ENCODE measurements around the gene SH3BP5. TPM values are rescaled to one million over a fixed set of nuclear protein-coding genes. Genes with fewer than 3 reads are reported as not detected.
A peak's percentile ranks its signal among the peaks of the same experiment; 100 is the strongest.
"Not testable (repeated sequence)": the region's sequence is repeated elsewhere in the genome, so short reads cannot be mapped to it uniquely, and the experiment has no call there.

Gene SH3BP5, protein sequence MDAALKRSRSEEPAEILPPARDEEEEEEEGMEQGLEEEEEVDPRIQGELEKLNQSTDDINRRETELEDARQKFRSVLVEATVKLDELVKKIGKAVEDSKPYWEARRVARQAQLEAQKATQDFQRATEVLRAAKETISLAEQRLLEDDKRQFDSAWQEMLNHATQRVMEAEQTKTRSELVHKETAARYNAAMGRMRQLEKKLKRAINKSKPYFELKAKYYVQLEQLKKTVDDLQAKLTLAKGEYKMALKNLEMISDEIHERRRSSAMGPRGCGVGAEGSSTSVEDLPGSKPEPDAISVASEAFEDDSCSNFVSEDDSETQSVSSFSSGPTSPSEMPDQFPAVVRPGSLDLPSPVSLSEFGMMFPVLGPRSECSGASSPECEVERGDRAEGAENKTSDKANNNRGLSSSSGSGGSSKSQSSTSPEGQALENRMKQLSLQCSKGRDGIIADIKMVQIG
- polyA plus RNA-seq: 10 to 100 TPM in 1 of 2 donors, 1 to 10 TPM in 1; 8.6 to 13.6 TPM

DNA sequence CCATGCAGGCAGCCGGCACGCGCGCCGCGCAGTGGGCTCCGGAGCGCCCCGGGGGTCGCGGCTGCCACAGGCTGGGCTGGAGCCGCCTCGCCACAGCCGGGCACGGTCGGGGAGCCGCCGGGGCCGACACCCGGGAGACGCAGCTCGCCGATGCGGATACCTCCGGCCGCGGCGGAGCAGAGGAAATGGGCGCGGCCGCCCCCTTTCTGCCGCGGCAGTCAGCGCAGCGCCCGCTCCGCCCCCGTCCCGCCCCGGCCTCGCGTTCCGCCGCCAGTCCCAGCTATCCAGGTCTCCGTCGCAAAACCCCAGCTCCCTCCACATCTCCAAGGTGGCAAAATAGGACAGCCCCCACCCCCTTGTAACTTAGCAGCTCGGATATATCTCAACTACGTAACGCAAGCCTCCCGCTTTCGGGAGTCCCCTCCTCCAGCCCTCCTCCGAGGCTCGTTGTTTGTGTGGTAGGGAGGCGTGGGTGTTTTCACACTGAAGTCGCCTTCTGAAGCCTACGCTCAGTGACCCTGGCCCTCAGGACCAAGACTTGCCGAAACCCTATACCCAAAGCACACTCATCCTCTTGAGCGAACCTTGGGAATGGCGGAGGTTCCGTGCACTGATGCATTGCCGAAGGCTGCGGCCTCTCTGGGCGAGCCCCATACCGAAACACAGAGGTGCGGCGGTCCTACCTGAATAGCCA lies at the start of gene SH3BP5:
Gene SH3BP5, minus strand, starts transcription at position 182 of the 694 bp plus-strand sequence. Its CDS starts 178 bp downstream, at position 4.
- peak within 1 kb of the TSS; percentile 72 to 83 for H3K27ac ChIP-seq (ENCODE audit: low read depth in 2 of 2, low read length in 1 of 2)
- no peaks in the 10 kb centered on the region for H3K9me3 ChIP-seq (ENCODE audit: control insufficient read depth in 2 of 2, insufficient read depth in 1 of 2, low read depth in 1 of 2, low read length in 1 of 2)
- 13 to 14% methylated on average over 47 to 66 of the region's 66 CpGs for WGBS, 2 donors

DNA sequence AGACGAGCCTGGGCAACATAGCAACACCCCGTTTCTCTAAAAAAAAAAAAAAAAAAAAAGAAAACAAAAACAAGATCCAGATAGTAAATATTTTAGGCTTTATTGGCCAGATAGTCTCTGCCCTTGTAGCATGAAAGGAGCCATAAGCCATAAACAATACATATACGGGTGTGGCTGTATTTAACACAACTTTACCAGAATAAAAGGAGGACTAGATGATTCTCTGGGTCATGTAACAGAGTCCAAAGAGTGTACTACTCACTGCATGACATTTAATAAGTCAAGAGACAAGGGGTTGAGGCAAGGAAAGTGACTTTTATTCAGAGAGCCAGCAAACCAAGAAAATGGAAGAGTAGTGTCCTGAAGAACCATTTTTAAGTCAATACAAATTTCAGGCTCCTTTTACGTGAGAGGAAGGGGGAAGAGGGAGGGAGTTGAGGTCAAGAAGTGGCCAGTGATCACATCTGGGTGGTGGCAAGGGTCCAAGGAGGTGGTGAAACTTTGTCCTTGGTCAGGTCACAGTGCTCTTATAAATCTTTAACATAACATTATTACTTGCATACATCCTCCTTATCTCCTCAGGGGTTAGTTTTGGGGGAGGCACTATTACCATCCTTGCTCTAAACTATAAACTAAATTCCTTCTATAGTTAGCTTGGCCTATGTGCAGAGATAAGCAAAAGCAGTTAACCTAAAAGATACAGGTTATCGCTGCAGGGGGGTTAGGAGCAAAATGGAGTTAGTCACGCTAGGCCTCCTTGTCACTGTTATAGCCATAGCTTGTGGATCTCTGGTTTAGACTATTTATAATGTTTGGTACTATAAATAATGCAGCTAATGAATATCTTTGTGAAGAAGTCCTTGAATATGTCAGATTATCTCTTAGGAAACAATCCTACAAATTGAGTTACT lies 48.8 kb upstream of the SH3BP5 start:
- Histone ChIP-seq H3K9me3 (ENCODE audit: control insufficient read depth in 2 of 2, insufficient read depth in 1 of 2, low read depth in 1 of 2, low read length in 1 of 2) (peaks cover 0 to 2% of the 10 kb centered on the region in 2 donors), H3K27ac (ENCODE audit: low read depth in 2 of 2, low read length in 1 of 2) (no peak overlapping the region), H3K27me3 (ENCODE audit: control insufficient read depth in 1 of 2, insufficient read depth in 2 of 2, low read length in 2 of 2) (no peaks in the 10 kb centered on the region), H3K4me3 (ENCODE audit: low read depth in 1 of 2, low read length in 2 of 2) (no peak overlapping the region), H3K36me3 (ENCODE audit: control insufficient read depth in 2 of 2, insufficient read depth in 2 of 2, low read length in 1 of 2) (no peaks in the 10 kb centered on the region), H3K4me1 (ENCODE audit: control insufficient read depth in 2 of 2, insufficient read depth in 2 of 2, low read length in 1 of 2) (no peaks in the 10 kb centered on the region)
- 63 to 76% methylated on average over 6 of the region's 6 CpGs for WGBS, 2 donors

More for the DNA sequence above, at the start of gene SH3BP5:
- peak within 1 kb of the TSS; percentile 88 to 92 for H3K4me3 ChIP-seq (ENCODE audit: low read depth in 1 of 2, low read length in 2 of 2)
- peaks cover 8 to 10% of the 10 kb centered on the region in 2 donors for H3K4me1 ChIP-seq (ENCODE audit: control insufficient read depth in 2 of 2, insufficient read depth in 2 of 2, low read length in 1 of 2)
- no peaks in the 10 kb centered on the region for H3K36me3 ChIP-seq (ENCODE audit: control insufficient read depth in 2 of 2, insufficient read depth in 2 of 2, low read length in 1 of 2)
- no peaks in the 10 kb centered on the region for H3K27me3 ChIP-seq (ENCODE audit: control insufficient read depth in 1 of 2, insufficient read depth in 2 of 2, low read length in 2 of 2)

DNA sequence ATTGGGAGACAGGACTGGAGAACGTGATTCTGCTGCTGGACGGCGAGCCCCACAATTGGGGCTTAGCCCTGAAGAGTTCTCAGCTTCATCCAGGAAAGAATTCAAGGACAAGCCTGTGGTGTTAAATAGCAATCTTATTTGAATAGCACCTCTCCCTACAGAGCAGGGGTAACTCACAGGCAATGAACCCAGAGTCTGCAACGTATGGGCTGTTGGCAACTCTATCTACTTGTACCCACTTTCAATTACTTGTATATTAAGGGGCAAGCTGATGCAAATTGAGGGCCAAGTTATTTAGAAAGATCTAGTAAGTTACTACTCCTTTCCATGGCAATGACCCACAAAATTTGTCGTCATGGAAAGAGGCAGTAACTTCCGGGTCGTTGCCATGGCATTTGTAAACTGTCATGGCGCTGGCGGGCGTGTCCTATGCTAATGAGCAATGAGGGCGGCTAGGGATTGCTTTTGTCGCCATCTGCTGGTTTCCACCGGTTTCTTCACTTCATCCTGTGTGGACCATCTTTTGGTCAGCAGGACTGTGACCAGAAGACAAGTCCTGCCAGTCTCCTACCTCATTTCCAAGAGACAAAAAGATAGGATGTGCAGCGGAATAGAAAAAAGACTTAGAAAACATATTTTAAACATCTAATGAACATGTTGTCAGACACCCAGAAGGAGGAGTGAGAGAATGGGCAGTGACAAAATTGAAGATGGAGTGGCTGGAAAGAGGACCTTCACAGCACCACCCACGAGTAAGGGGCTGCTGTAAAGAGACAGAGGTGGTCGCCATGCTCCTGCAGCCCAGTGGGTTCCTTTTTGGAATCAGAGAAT lies 45.8 kb upstream of the SH3BP5 start:
- Histone ChIP-seq H3K27me3 (ENCODE audit: control insufficient read depth in 1 of 2, insufficient read depth in 2 of 2, low read length in 2 of 2) (no peaks in the 10 kb centered on the region), H3K27ac (ENCODE audit: low read depth in 2 of 2, low read length in 1 of 2) (no peak overlapping the region), H3K4me3 (ENCODE audit: low read depth in 1 of 2, low read length in 2 of 2) (no peak overlapping the region), H3K36me3 (ENCODE audit: control insufficient read depth in 2 of 2, insufficient read depth in 2 of 2, low read length in 1 of 2) (no peaks in the 10 kb centered on the region), H3K4me1 (ENCODE audit: control insufficient read depth in 2 of 2, insufficient read depth in 2 of 2, low read length in 1 of 2) (no peaks in the 10 kb centered on the region), H3K9me3 (ENCODE audit: control insufficient read depth in 2 of 2, insufficient read depth in 1 of 2, low read depth in 1 of 2, low read length in 1 of 2) (no peaks in the 10 kb centered on the region)
- 24 to 26% methylated on average over 16 of the region's 16 CpGs for WGBS, 2 donors

DNA sequence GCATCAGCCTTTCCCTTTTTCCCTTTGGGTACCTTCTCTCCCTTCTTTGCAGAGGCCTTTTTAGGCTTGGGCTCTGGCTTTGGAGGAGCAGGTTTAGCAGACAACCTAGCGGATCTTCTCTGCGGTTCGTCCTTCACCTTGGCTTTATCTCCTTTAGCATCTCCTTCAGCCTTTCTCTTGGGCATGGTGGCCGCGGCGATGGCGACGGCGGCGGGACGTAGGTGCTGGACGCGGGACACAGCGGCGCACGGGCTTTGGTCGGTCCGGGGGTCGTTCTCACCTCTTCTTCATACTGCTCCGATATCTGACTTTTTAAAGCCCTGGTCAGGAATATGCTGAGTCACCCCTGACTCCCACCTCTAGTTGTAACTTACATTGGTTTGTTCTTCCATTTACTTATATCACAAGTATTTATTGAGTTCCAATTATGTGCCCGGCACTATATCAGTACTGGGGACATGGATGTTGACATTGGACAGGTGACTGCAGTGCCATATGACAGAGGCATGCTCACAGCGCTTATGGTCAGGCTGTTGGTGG lies 43.1 kb upstream of the SH3BP5 start:
- H3K27me3 ChIP-seq (ENCODE audit: control insufficient read depth in 1 of 2, insufficient read depth in 2 of 2, low read length in 2 of 2): no peaks in the 10 kb centered on the region
- WGBS, 2 donors: 94 to 96% methylated on average over 22 of the region's 22 CpGs
- H3K4me1 ChIP-seq (ENCODE audit: control insufficient read depth in 2 of 2, insufficient read depth in 2 of 2, low read length in 1 of 2): no peaks in the 10 kb centered on the region
- no peaks in the 10 kb centered on the region for H3K9me3 ChIP-seq (ENCODE audit: control insufficient read depth in 2 of 2, insufficient read depth in 1 of 2, low read depth in 1 of 2, low read length in 1 of 2)
- no peaks in the 10 kb centered on the region for H3K36me3 ChIP-seq (ENCODE audit: control insufficient read depth in 2 of 2, insufficient read depth in 2 of 2, low read length in 1 of 2)
- H3K4me3 ChIP-seq (ENCODE audit: low read depth in 1 of 2, low read length in 2 of 2): no peak overlapping the region
- no peak overlapping the region for H3K27ac ChIP-seq (ENCODE audit: low read depth in 2 of 2, low read length in 1 of 2)

DNA sequence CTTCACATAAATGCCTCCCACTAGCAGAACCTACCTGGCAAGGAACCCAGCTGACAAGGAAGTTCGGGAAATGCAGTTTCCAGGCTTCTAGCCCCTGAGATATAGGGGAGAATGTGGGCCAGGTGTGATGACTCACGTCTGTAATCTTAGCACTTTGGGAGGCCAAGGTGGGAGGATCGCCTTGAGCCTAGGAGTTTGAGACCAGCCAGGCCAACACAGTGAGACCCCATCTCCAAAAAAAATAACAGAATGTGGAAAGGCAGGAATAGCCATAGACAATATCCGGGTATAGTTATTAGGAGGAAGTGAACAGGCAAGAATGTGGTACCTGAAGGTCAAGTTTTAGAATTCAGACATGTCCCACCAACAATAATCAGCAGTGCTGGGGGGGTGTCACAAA lies 40.5 kb upstream of the SH3BP5 start:
- Histone ChIP-seq H3K27ac (ENCODE audit: low read depth in 2 of 2, low read length in 1 of 2) (no peak overlapping the region), H3K4me1 (ENCODE audit: control insufficient read depth in 2 of 2, insufficient read depth in 2 of 2, low read length in 1 of 2) (no peaks in the 10 kb centered on the region), H3K27me3 (ENCODE audit: control insufficient read depth in 1 of 2, insufficient read depth in 2 of 2, low read length in 2 of 2) (no peaks in the 10 kb centered on the region), H3K36me3 (ENCODE audit: control insufficient read depth in 2 of 2, insufficient read depth in 2 of 2, low read length in 1 of 2) (no peaks in the 10 kb centered on the region), H3K9me3 (ENCODE audit: control insufficient read depth in 2 of 2, insufficient read depth in 1 of 2, low read depth in 1 of 2, low read length in 1 of 2) (no peaks in the 10 kb centered on the region), H3K4me3 (ENCODE audit: low read depth in 1 of 2, low read length in 2 of 2) (no peak overlapping the region)
- WGBS, 2 donors: 84 to 90% methylated on average over 4 of the region's 4 CpGs

DNA sequence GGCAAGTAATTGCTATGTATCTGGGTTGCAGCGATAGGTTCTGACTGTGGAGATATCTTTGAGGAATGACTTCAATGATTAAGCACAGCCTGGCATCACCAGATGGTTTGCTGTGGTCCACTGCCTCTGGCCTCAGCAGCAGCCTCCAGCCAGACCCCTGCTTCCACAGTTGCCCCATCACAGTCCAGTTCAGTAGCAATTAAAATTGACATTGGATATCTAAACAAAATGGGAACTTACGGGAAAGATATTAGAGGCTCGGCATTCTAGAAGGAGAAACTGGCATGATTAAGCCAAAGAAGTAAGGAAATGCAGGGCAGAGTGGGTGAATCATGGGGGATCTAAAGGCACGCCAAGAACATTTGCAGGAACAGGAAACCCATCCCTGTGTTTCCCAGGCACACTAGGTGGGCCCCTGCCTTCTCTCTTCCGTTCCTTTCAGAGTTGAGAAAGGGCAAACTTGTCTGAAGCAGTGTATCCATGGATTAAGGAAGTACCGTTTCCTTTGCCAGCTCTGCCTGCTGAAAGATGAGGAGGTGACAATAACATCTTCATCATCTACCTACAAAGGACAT lies 36.3 kb upstream of the SH3BP5 start:
- H3K36me3 ChIP-seq (ENCODE audit: control insufficient read depth in 2 of 2, insufficient read depth in 2 of 2, low read length in 1 of 2): no peaks in the 10 kb centered on the region
- 80 to 81% methylated on average over 6 of the region's 6 CpGs for WGBS, 2 donors
- H3K27me3 ChIP-seq (ENCODE audit: control insufficient read depth in 1 of 2, insufficient read depth in 2 of 2, low read length in 2 of 2): no peaks in the 10 kb centered on the region
- H3K4me3 ChIP-seq (ENCODE audit: low read depth in 1 of 2, low read length in 2 of 2): no peak overlapping the region
- no peaks in the 10 kb centered on the region for H3K9me3 ChIP-seq (ENCODE audit: control insufficient read depth in 2 of 2, insufficient read depth in 1 of 2, low read depth in 1 of 2, low read length in 1 of 2)
- no peaks in the 10 kb centered on the region for H3K4me1 ChIP-seq (ENCODE audit: control insufficient read depth in 2 of 2, insufficient read depth in 2 of 2, low read length in 1 of 2)
- no peak overlapping the region for H3K27ac ChIP-seq (ENCODE audit: low read depth in 2 of 2, low read length in 1 of 2)

DNA sequence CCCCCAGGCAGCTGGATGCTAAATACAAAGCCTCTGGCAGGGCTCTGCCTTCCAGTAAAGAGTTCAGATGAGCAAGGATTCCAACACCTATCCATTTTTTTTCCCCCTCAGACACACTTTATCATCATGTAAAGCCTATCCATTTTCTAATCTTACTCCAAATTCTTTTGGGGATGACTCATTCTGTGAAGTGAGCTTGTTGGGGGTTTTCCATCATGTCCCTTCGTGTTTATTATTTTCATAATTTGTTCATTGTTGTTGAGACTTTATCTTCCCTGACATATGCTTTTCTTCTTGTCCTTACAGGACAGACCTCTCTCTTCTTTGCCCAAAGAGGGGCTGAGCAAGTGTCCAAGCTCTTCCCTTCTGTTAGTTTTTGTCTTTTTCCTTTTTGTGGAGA lies 34.7 kb upstream of the SH3BP5 start:
- Histone ChIP-seq H3K4me3 (ENCODE audit: low read depth in 1 of 2, low read length in 2 of 2) (no peak overlapping the region), H3K9me3 (ENCODE audit: control insufficient read depth in 2 of 2, insufficient read depth in 1 of 2, low read depth in 1 of 2, low read length in 1 of 2) (no peaks in the 10 kb centered on the region), H3K27ac (ENCODE audit: low read depth in 2 of 2, low read length in 1 of 2) (no peak overlapping the region), H3K36me3 (ENCODE audit: control insufficient read depth in 2 of 2, insufficient read depth in 2 of 2, low read length in 1 of 2) (no peaks in the 10 kb centered on the region), H3K4me1 (ENCODE audit: control insufficient read depth in 2 of 2, insufficient read depth in 2 of 2, low read length in 1 of 2) (no peaks in the 10 kb centered on the region), H3K27me3 (ENCODE audit: control insufficient read depth in 1 of 2, insufficient read depth in 2 of 2, low read length in 2 of 2) (no peaks in the 10 kb centered on the region)
- 18 to 26% methylated on average over 1 of the region's 1 CpG for WGBS, 2 donors

DNA sequence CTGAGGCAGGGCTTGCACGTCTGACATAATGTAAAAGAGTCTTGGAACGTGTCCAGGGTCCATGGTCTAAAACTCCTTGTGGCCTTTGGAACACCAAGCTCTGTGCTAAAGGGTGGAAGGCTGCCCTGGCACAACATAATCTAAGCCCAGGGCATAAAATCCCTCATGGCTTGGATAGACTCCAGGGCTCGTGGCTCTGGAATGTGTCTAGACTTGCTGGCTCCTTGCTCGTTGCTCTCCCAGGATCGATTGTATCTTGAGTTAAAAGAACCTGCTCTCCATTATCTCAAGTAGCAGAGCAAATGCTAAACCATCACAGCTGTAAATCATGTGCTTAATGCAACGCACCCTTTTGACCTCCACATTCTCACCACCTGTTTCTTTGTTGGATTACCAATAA lies 31.7 kb upstream of the SH3BP5 start:
- H3K27ac ChIP-seq (ENCODE audit: low read depth in 2 of 2, low read length in 1 of 2); H3K27me3 ChIP-seq (ENCODE audit: control insufficient read depth in 1 of 2, insufficient read depth in 2 of 2, low read length in 2 of 2); H3K9me3 ChIP-seq (ENCODE audit: control insufficient read depth in 2 of 2, insufficient read depth in 1 of 2, low read depth in 1 of 2, low read length in 1 of 2); H3K4me3 ChIP-seq (ENCODE audit: low read depth in 1 of 2, low read length in 2 of 2); H3K36me3 ChIP-seq (ENCODE audit: control insufficient read depth in 2 of 2, insufficient read depth in 2 of 2, low read length in 1 of 2); H3K4me1 ChIP-seq (ENCODE audit: control insufficient read depth in 2 of 2, insufficient read depth in 2 of 2, low read length in 1 of 2): not testable (repeated sequence)
- WGBS, 2 donors: 22 to 28% methylated on average over 6 of the region's 6 CpGs

Measured in esophagus (tissue), 2 donors.